Keratinocyte (primary cell): ENCODE data around the gene KEAP1.

ENCODE experiments used
- CTCF ChIP-seq, 3 experiments: IDR thresholded peaks in 1 of 3; conservative IDR thresholded peaks in 1 of 3; optimal IDR thresholded peaks in 1 of 3; 2 replicates in 2 of 3; 3 replicates in 1 of 3; pipeline versions ENCODE3 to v1.5.1; 2011; ENCODE audit warnings: low read length in 3 of 3, mild to moderate bottlenecking in 3 of 3, moderate library complexity in 2 of 3, control low read depth in 1 of 3, inconsistent platforms in 1 of 3; ENCODE audit not compliant: insufficient read depth in 2 of 3; ENCODE audit errors: extremely low read depth in 1 of 3
- EZH2 ChIP-seq: IDR thresholded peaks from one replicate; pipeline ENCODE4 v1.6.1; 2012; ENCODE audit warnings: inconsistent platforms, mild to moderate bottlenecking, low read length, moderate library complexity

GRCh38 chr19:10544242-10544752, 41.1 kb upstream of the KEAP1 start:
- TF ChIP-seq EZH2 = no peak
- TF ChIP-seq CTCF (optimal IDR thresholded peaks at IDR 0.05 in 1 of 3, IDR thresholded peaks at IDR 0.05 in 1 of 3, conservative IDR thresholded peaks at IDR 0.05 in 1 of 3; ENCODE audit: extremely low read depth in 1 of 3, insufficient read depth in 2 of 3, low read length in 3 of 3) = no peak
